ENCODE results near the gene PLCB3.

The PLCB3 gene

DNA sequence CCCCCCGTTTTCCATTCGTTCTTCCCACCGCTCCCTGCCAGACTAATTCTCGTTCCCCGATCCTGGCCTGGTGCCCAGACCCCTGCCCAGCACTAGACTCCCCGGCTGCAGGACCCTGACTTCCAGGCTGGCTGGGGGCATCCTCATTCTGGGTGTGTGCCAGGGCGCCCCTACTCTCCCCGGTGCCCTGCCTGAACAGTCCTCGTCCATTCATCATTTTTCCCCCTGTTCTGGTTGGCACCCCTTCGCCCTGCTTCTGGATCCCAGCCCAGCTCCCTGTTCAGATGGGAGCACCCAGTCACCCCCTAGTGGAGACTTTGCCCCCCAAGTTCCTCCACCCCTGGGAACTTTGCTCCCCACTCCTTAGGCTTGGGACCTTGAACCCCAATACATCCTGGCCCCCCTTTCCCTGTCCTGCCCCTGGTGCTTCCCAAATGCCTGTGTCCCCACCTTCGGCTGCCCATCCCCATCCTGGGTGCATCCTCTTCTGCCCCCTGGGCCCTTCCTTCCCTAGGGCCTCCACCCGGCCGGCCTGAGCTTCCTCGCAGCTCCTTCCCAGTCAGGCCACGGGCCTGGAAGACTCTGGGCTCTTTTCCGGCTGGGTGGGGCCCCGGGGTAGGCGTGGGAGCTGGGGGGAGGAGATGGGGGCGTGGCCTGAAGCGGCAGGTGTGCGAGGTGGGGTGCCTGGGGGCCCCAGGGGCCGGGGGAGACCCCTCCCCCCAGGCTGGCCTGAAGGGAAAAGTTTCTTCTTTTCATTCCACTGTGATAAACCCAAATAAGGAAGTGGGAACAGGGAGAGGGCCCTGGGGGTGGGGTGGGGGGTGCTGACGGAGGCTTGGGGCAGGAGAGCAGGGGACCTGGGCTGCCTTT, 908 bp downstream of the PLCB3 start:
- H3K4me1 ChIP-seq (ENCODE audit: insufficient read depth, low read length), result peaks cover 33% of the 10 kb centered on the region
- no peaks in the 10 kb centered on the region for H3K9me3 ChIP-seq (ENCODE audit: low read length)
- peak overlapping the region; percentile 69 for H2AFZ ChIP-seq (ENCODE audit: low read depth, low read length)
- H3K27me3 ChIP-seq (ENCODE audit: insufficient read depth, low read length), result no peaks in the 10 kb centered on the region
- H3K4me3 ChIP-seq (ENCODE audit: low read length), result peak overlapping the region; percentile 55
- peaks cover 11% of the 10 kb centered on the region for H3K36me3 ChIP-seq (ENCODE audit: insufficient read depth, low read length)

DNA sequence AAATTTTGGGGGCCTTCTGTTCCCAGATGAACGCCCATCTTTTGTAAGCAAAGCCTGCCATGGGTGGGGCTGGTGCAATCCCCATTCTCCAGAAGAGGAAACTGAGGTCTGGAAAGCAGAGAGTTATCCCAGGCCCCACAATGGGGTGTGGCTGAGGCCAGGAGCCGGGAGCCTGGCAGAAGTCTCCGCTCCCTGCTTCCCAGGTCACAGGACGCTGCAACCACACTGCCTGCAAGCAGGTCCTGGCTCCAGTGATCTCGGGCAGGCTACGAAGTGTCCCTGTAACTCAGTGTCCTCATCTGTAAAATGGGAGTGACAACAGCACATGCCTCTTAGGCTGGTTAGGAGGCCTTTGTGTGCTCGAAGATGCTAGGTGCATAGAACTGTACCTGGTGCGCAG, 1.7 kb downstream of the PLCB3 start:
- H2AFZ ChIP-seq (ENCODE audit: low read depth, low read length), result no peak overlapping the region
- H3K27me3 ChIP-seq (ENCODE audit: insufficient read depth, low read length), result no peaks in the 10 kb centered on the region
- no peak overlapping the region for H3K4me3 ChIP-seq (ENCODE audit: low read length)
- peaks cover 26% of the 10 kb centered on the region for H3K4me1 ChIP-seq (ENCODE audit: insufficient read depth, low read length)
- no peaks in the 10 kb centered on the region for H3K9me3 ChIP-seq (ENCODE audit: low read length)
- peaks cover 12% of the 10 kb centered on the region for H3K36me3 ChIP-seq (ENCODE audit: insufficient read depth, low read length)

DNA sequence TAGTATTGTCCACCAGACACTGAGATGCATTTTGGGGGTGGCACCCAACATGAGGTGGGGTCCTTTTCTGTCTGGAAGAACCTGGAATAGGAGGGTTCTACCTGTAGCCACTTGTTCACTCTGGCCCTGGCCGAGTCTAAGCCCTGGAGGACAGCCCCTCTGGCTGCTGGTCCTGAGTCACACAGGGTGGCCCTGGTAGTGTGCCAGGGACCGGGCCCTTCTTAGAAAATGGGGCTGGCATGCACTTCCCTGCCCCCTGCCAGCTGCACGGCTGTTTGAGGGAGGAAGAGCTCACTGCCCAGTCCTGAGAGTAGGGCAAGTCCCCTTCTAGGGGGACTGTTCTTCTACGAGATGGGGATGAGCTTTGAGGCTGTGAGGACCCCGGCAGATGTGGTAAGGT, 2.2 kb downstream of the PLCB3 start:
- no peak overlapping the region for H3K4me3 ChIP-seq (ENCODE audit: low read length)
- peaks cover 16% of the 10 kb centered on the region for H3K36me3 ChIP-seq (ENCODE audit: insufficient read depth, low read length)
- H3K27me3 ChIP-seq (ENCODE audit: insufficient read depth, low read length), result no peaks in the 10 kb centered on the region
- no peaks in the 10 kb centered on the region for H3K9me3 ChIP-seq (ENCODE audit: low read length)
- H3K4me1 ChIP-seq (ENCODE audit: insufficient read depth, low read length), result peaks cover 22% of the 10 kb centered on the region
- no peak overlapping the region for H2AFZ ChIP-seq (ENCODE audit: low read depth, low read length)

DNA sequence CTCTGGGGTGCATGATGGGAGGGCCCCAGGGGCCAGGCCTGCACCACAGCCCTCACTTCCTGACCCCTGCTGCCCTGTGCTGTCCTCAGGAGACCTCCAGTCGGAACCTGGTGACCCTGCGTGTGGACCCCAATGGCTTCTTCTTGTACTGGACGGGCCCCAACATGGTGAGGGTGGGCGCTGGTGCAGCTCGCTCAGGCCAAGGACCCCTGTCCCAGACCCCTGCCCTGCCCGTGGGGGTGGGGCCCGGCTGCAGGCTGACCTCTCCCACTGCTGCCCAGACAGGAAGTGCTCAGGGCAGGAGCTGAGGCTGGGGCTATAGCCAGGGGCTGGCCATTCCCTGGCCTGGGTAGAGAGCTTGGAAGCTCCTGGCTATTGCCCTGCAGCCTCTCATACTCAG, 3.0 kb downstream of the PLCB3 start:
- Histone ChIP-seq H2AFZ (ENCODE audit: low read depth, low read length) (no peak overlapping the region), H3K27me3 (ENCODE audit: insufficient read depth, low read length) (no peaks in the 10 kb centered on the region), H3K36me3 (ENCODE audit: insufficient read depth, low read length) (peaks cover 21% of the 10 kb centered on the region), H3K4me1 (ENCODE audit: insufficient read depth, low read length) (peaks cover 19% of the 10 kb centered on the region), H3K9me3 (ENCODE audit: low read length) (no peaks in the 10 kb centered on the region), H3K4me3 (ENCODE audit: low read length) (no peak overlapping the region)

DNA sequence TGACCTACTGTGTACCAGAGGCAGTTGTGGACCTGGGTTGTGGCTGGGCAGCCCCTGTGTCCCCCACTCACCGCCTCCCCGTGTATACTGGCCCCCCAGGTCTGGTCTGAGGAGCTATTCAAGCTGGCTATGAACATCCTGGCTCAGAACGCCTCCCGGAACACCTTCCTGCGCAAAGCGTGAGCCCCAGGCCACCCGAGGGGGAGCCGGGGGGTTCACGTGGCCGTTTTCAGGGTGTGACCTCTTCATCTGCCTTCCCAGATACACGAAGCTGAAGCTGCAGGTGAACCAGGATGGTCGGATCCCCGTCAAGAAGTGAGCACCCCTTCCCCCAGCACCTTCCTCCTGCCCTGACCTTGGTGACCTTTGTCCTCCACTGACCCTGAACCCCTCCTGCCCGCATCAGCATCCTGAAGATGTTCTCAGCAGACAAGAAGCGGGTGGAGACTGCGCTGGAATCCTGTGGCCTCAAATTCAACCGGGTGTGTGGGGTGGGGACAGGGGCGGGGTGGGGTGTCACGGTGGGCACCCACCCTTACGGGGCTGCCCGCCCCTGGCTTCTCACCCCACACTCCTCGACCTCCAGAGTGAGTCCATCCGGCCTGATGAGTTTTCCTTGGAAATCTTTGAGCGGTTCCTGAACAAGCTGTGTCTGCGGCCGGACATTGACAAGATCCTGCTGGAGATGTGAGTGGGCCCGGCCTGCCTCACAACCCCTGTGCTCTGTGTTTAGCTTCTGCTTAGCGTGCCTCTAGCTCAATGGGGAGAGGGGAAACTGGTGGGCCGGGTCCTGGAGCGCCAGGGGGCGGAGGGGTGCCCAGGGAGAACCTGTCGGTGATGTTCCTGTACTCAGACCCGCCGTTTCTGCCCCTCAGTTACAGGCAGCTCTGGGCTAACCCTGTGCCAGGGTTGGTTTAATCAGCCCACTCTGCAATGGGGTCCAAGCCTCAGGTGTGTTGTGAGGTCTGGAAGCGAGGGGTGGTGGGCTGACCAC, 4.1 kb downstream of the PLCB3 start:
- no peak overlapping the region for H3K4me3 ChIP-seq (ENCODE audit: low read length)
- peaks cover 13% of the 10 kb centered on the region for H3K4me1 ChIP-seq (ENCODE audit: insufficient read depth, low read length)
- peaks cover 31% of the 10 kb centered on the region for H3K36me3 ChIP-seq (ENCODE audit: insufficient read depth, low read length)
- no peaks in the 10 kb centered on the region for H3K9me3 ChIP-seq (ENCODE audit: low read length)
- H3K27me3 ChIP-seq (ENCODE audit: insufficient read depth, low read length), result no peaks in the 10 kb centered on the region
- H2AFZ ChIP-seq (ENCODE audit: low read depth, low read length), result no peak overlapping the region

DNA sequence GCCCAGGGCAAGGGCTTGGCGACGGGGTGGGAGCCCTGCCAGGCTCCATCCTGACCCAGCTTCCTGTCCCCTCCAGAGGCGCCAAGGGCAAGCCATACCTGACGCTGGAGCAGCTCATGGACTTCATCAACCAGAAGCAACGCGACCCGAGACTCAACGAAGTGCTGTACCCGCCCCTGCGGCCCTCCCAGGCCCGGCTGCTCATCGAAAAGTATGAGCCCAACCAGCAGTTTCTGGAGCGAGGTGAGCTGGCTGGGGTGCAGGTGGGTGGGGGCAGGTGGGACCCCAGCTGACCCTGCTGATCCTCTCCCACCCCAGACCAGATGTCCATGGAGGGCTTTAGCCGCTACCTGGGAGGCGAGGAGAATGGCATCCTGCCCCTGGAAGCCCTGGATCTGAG, 5.0 kb downstream of the PLCB3 start:
- Histone ChIP-seq H3K36me3 (ENCODE audit: insufficient read depth, low read length) (peaks cover 35% of the 10 kb centered on the region), H3K4me1 (ENCODE audit: insufficient read depth, low read length) (peaks cover 6% of the 10 kb centered on the region), H2AFZ (ENCODE audit: low read depth, low read length) (no peak overlapping the region), H3K9me3 (ENCODE audit: low read length) (no peaks in the 10 kb centered on the region), H3K4me3 (ENCODE audit: low read length) (no peak overlapping the region), H3K27me3 (ENCODE audit: insufficient read depth, low read length) (no peaks in the 10 kb centered on the region)

DNA sequence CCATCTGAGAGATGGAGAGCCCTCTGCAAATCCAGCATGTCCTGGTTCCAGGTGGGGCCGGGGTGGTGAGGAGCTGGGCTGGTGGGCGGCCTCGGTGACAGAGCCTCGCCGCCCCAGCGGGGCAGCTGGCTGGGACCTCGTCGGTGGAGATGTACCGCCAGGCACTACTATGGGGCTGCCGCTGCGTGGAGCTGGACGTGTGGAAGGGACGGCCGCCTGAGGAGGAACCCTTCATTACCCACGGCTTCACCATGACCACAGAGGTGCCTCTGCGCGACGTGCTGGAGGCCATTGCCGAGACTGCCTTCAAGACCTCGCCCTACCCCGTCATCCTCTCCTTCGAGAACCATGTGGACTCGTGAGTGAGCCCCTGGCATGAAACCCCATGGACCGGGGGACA, 7.0 kb downstream of the PLCB3 start:
- H3K4me3 ChIP-seq (ENCODE audit: low read length), result no peak overlapping the region
- peaks cover 55% of the 10 kb centered on the region for H3K36me3 ChIP-seq (ENCODE audit: insufficient read depth, low read length)
- H3K9me3 ChIP-seq (ENCODE audit: low read length), result no peaks in the 10 kb centered on the region
- H3K27me3 ChIP-seq (ENCODE audit: insufficient read depth, low read length), result no peaks in the 10 kb centered on the region
- H3K4me1 ChIP-seq (ENCODE audit: insufficient read depth, low read length), result no peaks in the 10 kb centered on the region
- no peak overlapping the region for H2AFZ ChIP-seq (ENCODE audit: low read depth, low read length)

DNA sequence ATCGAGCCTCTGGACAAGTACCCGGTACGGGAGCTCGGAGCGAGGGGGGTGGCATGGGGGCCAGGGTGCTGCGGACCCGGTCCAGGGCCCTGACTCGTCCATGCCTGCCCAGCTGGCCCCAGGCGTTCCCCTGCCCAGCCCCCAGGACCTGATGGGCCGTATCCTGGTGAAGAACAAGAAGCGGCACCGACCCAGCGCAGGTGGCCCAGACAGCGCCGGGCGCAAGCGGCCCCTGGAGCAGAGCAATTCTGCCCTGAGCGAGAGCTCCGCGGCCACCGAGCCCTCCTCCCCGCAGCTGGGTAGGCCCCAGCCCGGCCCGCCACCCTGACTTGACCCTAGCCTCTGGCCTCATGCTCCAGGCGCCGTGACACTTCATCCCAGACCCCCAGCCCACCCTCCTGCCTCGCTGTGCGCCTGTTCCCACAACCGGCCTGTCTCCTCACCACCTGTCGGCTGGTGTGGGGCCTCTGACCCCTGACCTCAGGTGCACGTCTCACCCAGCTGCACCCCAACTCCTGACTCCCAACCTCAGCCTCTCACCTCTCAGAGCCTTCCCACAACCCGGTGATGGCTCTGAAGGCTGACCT, 7.7 kb downstream of the PLCB3 start:
- Histone ChIP-seq H2AFZ (ENCODE audit: low read depth, low read length) (no peak overlapping the region), H3K4me1 (ENCODE audit: insufficient read depth, low read length) (no peaks in the 10 kb centered on the region), H3K36me3 (ENCODE audit: insufficient read depth, low read length) (peaks cover 56% of the 10 kb centered on the region), H3K9me3 (ENCODE audit: low read length) (no peaks in the 10 kb centered on the region), H3K27me3 (ENCODE audit: insufficient read depth, low read length) (no peaks in the 10 kb centered on the region), H3K4me3 (ENCODE audit: low read length) (no peak overlapping the region)

DNA sequence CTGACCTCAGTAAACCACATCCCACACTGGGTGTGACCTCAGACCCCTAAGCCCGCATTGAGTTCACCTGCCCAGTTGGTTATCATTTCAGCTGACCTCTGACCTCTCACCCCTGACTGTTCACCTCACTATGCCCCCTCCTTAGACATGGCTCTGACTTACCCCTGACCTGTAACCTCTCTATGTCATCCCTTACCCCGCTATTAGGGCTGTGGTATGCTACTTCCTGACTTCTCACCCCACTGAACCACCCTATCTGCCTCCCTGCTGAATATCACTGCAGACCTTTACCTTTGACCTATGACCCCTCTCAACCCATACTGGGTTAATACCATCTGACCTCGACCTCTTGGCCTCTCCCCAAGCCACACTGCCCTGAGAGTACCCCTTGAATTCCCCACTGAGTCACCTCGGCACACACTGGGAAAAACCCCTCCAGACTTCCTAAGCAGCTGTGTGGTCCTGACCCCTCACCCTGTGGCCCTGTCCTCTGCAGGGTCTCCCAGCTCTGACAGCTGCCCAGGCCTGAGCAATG, 8.3 kb downstream of the PLCB3 start:
- Histone ChIP-seq H3K9me3 (ENCODE audit: low read length) (no peaks in the 10 kb centered on the region), H2AFZ (ENCODE audit: low read depth, low read length) (no peak overlapping the region), H3K4me1 (ENCODE audit: insufficient read depth, low read length) (no peaks in the 10 kb centered on the region), H3K36me3 (ENCODE audit: insufficient read depth, low read length) (peaks cover 56% of the 10 kb centered on the region), H3K4me3 (ENCODE audit: low read length) (no peak overlapping the region), H3K27me3 (ENCODE audit: insufficient read depth, low read length) (no peaks in the 10 kb centered on the region)

DNA sequence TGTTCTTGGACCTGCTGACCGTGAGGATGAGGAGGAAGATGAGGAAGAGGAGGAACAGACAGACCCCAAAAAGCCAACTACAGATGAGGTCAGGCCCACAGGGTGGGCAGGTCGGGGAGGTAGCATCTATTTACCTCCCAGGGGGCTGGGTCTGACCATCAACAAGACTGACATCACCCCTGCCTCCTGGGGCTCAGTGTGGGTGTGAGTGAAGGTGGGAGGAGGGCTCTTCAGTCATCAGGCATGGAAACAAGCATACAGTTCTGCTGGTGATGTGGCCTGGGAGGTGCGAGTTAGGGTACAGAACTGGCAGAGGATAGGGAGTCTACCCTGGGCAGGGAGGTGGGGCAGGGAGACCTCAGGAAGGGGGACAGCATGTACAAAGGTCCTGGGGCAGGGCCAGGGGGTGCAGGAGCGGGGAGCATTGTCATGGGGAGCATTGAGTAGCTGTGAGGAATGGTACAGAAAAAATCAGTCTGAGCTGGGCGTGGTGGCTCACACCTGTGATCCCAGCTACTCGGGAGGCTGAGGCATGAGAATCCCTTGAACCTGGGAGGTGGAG, 8.9 kb downstream of the PLCB3 start:
- H2AFZ ChIP-seq (ENCODE audit: low read depth, low read length), result no peak overlapping the region
- H3K4me1 ChIP-seq (ENCODE audit: insufficient read depth, low read length), result no peaks in the 10 kb centered on the region
- no peaks in the 10 kb centered on the region for H3K27me3 ChIP-seq (ENCODE audit: insufficient read depth, low read length)
- no peak overlapping the region for H3K4me3 ChIP-seq (ENCODE audit: low read length)
- no peaks in the 10 kb centered on the region for H3K9me3 ChIP-seq (ENCODE audit: low read length)
- H3K36me3 ChIP-seq (ENCODE audit: insufficient read depth, low read length), result peaks cover 56% of the 10 kb centered on the region

DNA sequence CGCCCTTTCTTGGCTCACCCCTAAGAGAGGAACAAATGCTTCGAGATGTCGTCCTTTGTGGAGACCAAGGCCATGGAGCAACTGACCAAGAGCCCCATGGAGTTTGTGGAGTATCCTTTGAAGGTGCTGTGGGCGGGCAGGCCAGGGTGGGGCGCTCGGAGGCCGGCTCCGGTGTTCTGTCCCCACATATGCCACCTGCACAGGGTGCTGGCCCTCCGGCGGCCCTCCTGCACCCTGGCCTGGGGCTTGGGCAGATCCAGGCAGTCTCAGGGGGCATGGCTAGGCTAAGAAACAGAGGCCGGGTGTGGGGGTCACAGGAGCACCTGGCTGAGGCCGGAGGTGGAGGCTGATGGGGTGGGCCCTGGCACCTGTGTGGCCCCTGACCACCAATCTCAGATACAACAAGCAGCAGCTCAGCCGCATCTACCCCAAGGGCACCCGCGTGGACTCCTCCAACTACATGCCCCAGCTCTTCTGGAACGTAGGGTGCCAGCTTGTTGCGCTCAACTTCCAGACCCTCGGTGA, 10.3 kb downstream of the PLCB3 start:
- Histone ChIP-seq H3K9me3 (ENCODE audit: low read length) (no peaks in the 10 kb centered on the region), H3K4me1 (ENCODE audit: insufficient read depth, low read length) (no peaks in the 10 kb centered on the region), H3K27me3 (ENCODE audit: insufficient read depth, low read length) (no peaks in the 10 kb centered on the region), H2AFZ (ENCODE audit: low read depth, low read length) (no peak overlapping the region), H3K4me3 (ENCODE audit: low read length) (no peak overlapping the region), H3K36me3 (ENCODE audit: insufficient read depth, low read length) (peaks cover 52% of the 10 kb centered on the region)

DNA sequence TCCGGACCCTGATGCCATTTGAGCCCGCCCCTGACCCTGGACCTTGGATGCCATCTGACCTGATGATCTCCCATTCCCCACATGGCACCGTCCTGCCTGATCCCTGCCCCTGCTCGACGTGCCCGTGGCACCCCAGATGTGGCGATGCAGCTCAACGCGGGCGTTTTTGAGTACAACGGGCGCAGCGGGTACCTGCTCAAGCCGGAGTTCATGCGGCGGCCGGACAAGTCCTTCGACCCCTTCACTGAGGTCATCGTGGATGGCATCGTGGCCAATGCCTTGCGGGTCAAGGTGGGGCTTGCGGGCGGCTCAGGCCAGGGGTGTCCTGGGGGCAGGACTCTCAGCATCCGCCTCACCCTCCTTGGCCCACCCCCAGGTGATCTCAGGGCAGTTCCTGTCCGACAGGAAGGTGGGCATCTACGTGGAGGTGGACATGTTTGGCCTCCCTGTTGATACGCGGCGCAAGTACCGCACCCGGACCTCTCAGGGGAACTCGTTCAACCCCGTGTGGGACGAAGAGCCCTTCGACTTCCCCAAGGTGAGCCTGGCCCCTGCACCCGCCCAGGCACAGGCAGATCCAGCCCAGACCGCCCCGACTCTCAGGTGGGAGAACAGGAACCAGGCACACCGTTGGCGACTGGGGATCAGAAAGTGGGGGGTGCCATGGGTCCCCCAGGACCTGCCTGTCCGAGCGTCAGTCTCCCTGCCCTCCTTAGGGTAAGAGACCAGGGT, 11.1 kb downstream of the PLCB3 start:
- H3K36me3 ChIP-seq (ENCODE audit: insufficient read depth, low read length), result peaks cover 51% of the 10 kb centered on the region
- no peak overlapping the region for H2AFZ ChIP-seq (ENCODE audit: low read depth, low read length)
- no peaks in the 10 kb centered on the region for H3K9me3 ChIP-seq (ENCODE audit: low read length)
- H3K4me3 ChIP-seq (ENCODE audit: low read length), result no peak overlapping the region
- no peaks in the 10 kb centered on the region for H3K4me1 ChIP-seq (ENCODE audit: insufficient read depth, low read length)
- no peaks in the 10 kb centered on the region for H3K27me3 ChIP-seq (ENCODE audit: insufficient read depth, low read length)

All from neuron (in vitro differentiated cells).